MCF 10A (cell line): Measurements from ENCODE around the gene ZHX3. TPM values are rescaled to one million over a fixed set of nuclear protein-coding genes. Genes with fewer than 3 reads are reported as not detected.

Source experiments
- BruUV-seq: library from RNA; stranded (reverse); fragments of 400-500 nt; replicated peaks from 2 replicates; lab custom pipeline; 2021; lab: Mats Ljungman, UMichigan
- CTCF ChIA-PET: fragments of 300-600 bp; sonication (Branson Sonifier 250); formaldehyde crosslinking; extraction: SDS; loops from one replicate; lab custom pipeline; 2021; ENCODE audit warnings: antibody characterized with exemption, inconsistent platforms; lab: Yijun Ruan, JAX
- POLR2A ChIA-PET: fragments of 300-600, 350-650 bp; sonication (Branson Sonifier 250); formaldehyde crosslinking; extraction: SDS; loops from one replicate; lab custom pipeline; 2020; ENCODE audit warnings: antibody characterized with exemption, inconsistent platforms; lab: Yijun Ruan, JAX
- DNase-seq: peaks from one replicate; pipeline ENCODE4 v3.0.0-alpha.2; 2018; ENCODE audit not compliant: unreplicated experiment
- H3K27ac Mint-ChIP-seq: one replicate; pipeline ENCODE4 v1.8.0; 2022; ENCODE audit warnings: mild to moderate bottlenecking, low read depth, mixed read lengths; ENCODE audit not compliant: unreplicated experiment
- H3K27me3 Mint-ChIP-seq: one replicate; pipeline ENCODE4 v1.8.0; 2022; ENCODE audit warnings: mixed read lengths; ENCODE audit not compliant: insufficient read depth, unreplicated experiment
- H3K36me3 Mint-ChIP-seq: one replicate; pipeline ENCODE4 v1.8.0; 2022; ENCODE audit warnings: mild to moderate bottlenecking, moderate library complexity, mixed read lengths; ENCODE audit not compliant: insufficient read depth, unreplicated experiment
- H3K4me1 Mint-ChIP-seq: one replicate; pipeline ENCODE4 v1.8.0; 2022; ENCODE audit warnings: mixed read lengths; ENCODE audit not compliant: insufficient read depth, unreplicated experiment
- H3K4me3 Mint-ChIP-seq: one replicate; pipeline ENCODE4 v1.8.0; 2022; ENCODE audit warnings: mild to moderate bottlenecking, moderate library complexity, mixed read lengths; ENCODE audit not compliant: unreplicated experiment
- H3K9me3 Mint-ChIP-seq: one replicate; pipeline ENCODE4 v1.8.0; 2022; ENCODE audit warnings: mixed read lengths; ENCODE audit not compliant: unreplicated experiment
- CTCF ChIP-seq: fragments of 200-600 bp; IDR thresholded peaks from one replicate; pipeline ENCODE4 v1.8.0; 2022; ENCODE audit warnings: antibody characterized with exemption, mild to moderate bottlenecking; ENCODE audit not compliant: unreplicated experiment
- intact Hi-C: fragments of 100-400 bp; cut with micrococcal nuclease; formaldehyde crosslinking; loops from 2 replicates; pipeline ENCODE4 v1.14.1; 2022
- total RNA-seq: library from RNA; stranded (reverse); gene quantifications from 2 replicates; pipeline ENCODE4 v1.2.3, GENCODE V29; 2022

Gene ZHX3
- total RNA-seq, 1 experiment from 2014 or later = 34.1 TPM

DNA sequence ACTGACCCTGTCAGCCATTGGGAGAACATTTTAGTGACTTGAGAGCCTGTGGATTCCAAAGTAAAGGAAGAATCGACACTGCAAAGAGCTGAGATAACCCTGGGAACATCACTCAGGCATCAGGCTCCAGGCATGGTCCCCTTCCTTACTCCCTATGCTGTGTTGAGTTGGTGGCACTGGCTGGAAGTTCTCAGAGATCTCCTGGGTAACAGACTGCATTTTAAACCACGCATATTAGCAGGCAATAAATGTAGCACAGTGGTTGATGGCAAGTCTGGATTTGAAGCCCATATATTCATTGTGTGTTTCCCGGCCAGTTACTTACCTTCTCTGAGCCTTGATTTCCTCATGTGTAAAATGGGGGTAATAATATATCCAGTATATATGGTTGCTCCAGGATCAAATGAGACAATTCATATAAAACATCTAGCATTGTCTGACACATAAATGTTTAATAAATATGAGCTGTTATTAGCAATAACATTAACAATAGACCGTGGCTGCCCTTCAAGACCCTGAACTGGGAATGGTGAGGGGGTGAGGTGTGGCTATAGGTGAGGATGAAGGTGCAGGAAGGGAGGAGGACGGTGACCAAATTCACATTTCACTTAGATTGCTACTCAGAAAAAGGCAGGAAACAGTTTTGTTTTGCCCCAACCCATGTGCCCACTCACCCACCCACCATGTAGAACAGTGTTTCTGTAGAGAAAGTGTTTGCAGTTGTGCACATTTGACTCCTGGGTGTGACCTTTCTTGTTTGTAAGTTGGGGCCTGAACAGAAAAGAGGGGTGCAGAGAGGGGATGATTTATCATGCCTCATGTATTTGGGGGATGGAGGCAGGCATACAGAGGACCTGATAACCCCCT, 178.1 kb downstream of the ZHX3 start:
- H3K27ac Mint-ChIP-seq = peak overlapping the region; percentile 42

GRCh38 chr20:41138475-41139226, 178.9 kb downstream of the ZHX3 start:
- peaks cover under 1% of the 10 kb centered on the region for H3K36me3 Mint-ChIP-seq
- H3K4me3 Mint-ChIP-seq = peak overlapping the region; percentile 79
- ChIA-PET CTCF (interaction anchor here (0.6 to 8.2 kb wide), 11 partner anchors 14 to 206 kb away, joined by 3 to 110 read pairs (median 4); partner anchors contain the start of gene LPIN3), POLR2A (interaction anchor here (0.5 to 7.4 kb wide), 14 partner anchors 9 to 204 kb away, joined by 3 to 65 read pairs (median 4); partner anchors contain the start of genes LPIN3 and ZHX3)
- H3K27me3 Mint-ChIP-seq = no peaks in the 10 kb centered on the region
- H3K27ac Mint-ChIP-seq = peak overlapping the region; percentile 42
- peaks cover 70% of the 10 kb centered on the region for H3K4me1 Mint-ChIP-seq
- TF ChIP-seq CTCF = no peak
- DNase-seq = no peak
- no TSS peak for BruUV-seq
- intact Hi-C loops = loop anchor here (5.0 to 10.0 kb wide), 2 partner anchors 176 to 274 kb away; partner anchors contain the start of gene ZHX3
- H3K9me3 Mint-ChIP-seq = no peaks in the 10 kb centered on the region

More for the DNA sequence above, 178.1 kb downstream of the ZHX3 start:
- no peak for DNase-seq
- Mint-ChIP-seq H3K9me3 (no peaks in the 10 kb centered on the region), H3K27me3 (no peaks in the 10 kb centered on the region), H3K4me3 (peak overlapping the region; percentile 79), H3K4me1 (peaks cover 66% of the 10 kb centered on the region), H3K36me3 (no peaks in the 10 kb centered on the region)
- TF ChIP-seq CTCF = no peak
- ChIA-PET CTCF (interaction anchor here (0.6 to 8.2 kb wide), 9 partner anchors 14 to 1873 kb away, joined by 3 to 110 read pairs (median 4); partner anchors contain the start of gene LPIN3), POLR2A (interaction anchor here (0.6 to 7.4 kb wide), 6 partner anchors 8 to 200 kb away, joined by 3 to 65 read pairs (median 10); partner anchors contain the start of gene LPIN3)
- BruUV-seq = TSS peak; percentile 23
- intact Hi-C loops = loop anchor here (5.0 to 10.0 kb wide), 2 partner anchors 175 to 273 kb away; partner anchors contain the start of gene ZHX3

GRCh38 chr20:41137614-41138474, 179.7 kb downstream of the ZHX3 start:
- CTCF ChIA-PET = interaction anchor here (0.6 to 8.2 kb wide), 13 partner anchors 20 to 207 kb away, joined by 3 to 110 read pairs (median 4); partner anchors contain the start of gene LPIN3
- no peaks in the 10 kb centered on the region for H3K9me3 Mint-ChIP-seq
- TF ChIP-seq CTCF = no peak
- peak; percentile 37 for DNase-seq
- H3K4me3 Mint-ChIP-seq = peak overlapping the region; percentile 79
- no TSS peak for BruUV-seq
- H3K27ac Mint-ChIP-seq = peak overlapping the region; percentile 42
- intact Hi-C loops = loop anchor here (1.0 to 10.0 kb wide), 3 partner anchors 94 to 274 kb away; partner anchors contain the start of gene ZHX3
- H3K27me3 Mint-ChIP-seq = no peaks in the 10 kb centered on the region
- peaks cover 67% of the 10 kb centered on the region for H3K4me1 Mint-ChIP-seq
- POLR2A ChIA-PET = interaction anchor here (0.5 to 7.4 kb wide), 17 partner anchors 10 to 273 kb away, joined by 3 to 65 read pairs (median 4); partner anchors contain the start of genes LPIN3 and ZHX3
- H3K36me3 Mint-ChIP-seq = peaks cover 6% of the 10 kb centered on the region
